ENCODE results near the gene AGPAT4. TPM values are rescaled to one million over a fixed set of nuclear protein-coding genes. Genes with fewer than 3 reads are reported as not detected.

The AGPAT4 gene
- total RNA-seq, 1 donor from 2014 or later, result 6.1 TPM

DNA sequence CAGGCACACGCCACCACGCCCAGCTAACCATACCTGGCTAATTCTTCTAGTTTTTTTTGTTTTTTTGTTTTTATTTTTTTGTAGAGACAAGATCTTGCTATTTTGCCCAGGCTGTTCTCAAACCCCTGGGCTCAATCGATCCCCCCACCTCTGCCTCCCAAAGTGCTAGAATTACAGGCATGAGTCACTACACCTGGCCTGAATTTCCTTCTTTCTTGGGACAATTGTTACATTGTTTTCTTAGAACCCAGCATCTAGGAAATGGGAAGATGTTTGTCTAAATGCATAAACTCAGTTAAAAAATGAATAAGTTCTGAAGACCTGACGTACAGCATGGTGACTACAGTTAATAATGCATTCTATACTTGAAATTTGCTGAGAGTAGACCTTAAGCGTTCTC lies 10.8 kb upstream of the AGPAT4 start:
- DNase-seq (ENCODE audit: low read depth, low spot score), result no peak

DNA sequence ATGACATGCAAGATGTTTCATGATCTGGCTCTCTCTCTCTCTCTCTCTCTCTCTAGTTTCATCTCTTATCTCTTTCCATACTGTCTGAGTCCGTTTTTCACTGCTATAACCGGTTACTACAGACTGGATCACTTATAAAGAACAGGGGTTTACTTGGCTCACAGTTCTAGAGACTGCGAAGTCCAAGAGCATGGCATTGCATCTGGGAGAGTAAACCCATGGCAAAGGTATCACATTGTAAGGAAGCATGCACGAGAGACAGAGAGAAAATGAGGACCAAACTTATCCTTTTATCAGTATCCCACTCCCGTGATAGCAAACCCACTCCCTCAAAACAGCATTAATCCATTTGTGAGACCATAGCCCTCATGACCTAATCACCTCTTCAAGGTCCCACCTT lies 7.2 kb upstream of the AGPAT4 start:
- no peak for DNase-seq (ENCODE audit: low read depth, low spot score)

DNA sequence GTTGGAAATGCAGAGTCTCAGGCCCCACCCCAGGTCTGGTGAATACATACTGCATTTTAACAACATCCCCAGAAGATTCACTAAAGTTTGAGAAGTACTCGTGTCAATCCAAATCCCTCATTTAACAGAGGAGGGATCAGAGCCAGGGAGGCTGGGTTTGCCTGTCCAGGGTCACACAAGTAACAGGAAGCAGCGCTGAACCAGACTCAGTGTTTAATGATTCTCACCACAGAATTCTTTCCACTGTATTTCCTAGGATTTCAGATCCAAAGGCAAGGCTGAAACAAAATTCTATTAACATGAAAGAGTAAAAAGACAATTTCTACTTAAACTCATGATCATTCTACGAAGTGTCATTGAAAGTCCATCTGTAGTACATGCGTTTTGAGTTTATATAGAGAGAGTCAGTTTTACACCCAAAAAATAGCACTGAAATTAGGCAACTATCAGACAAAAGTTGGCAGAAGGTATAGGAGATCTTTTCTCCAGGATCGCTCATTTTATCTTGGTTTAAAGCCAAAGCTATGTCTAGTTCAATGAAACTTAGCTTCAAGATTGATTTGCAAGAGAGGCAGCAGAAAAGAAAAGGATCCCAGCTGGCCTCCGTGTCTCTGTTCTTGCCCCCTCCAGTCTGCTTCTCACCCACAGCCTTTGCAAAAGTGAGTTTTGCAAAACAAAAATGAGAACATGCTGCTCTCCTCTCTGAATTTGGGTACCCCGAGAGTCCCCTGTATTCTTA lies 6.0 kb upstream of the AGPAT4 start:
- DNase-seq (ENCODE audit: low read depth, low spot score), result no peak

DNA sequence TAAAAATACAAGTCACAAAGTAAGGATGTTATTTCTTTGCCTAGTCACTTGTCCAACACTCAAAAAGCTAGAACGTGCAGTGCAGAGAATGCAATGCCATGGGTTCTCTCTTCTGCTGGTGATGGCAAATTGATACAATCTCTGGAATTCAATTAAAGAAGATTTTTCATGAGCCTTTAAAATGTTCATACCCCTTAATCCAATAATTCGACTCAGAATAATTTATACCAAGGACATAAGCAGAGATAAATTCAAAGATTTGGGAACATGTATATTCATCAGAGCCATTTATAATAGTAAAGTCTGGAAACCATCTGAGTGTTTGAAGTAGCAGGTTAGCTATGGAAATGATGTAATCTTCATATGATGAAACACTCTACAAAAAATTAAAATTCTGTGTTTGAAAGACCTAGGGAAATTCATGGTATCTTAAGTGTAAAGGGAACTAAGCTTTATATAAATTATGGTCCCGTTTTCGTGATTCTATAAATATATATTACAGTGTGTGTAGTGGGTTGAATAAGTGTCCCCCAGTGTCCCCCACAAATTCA lies 2.8 kb upstream of the AGPAT4 start:
- DNase-seq (ENCODE audit: low read depth, low spot score), result no peak

GRCh38 chr6:161274898-161275297 lies 1.0 kb upstream of the AGPAT4 start:
- no peak for DNase-seq (ENCODE audit: low read depth, low spot score)

DNA sequence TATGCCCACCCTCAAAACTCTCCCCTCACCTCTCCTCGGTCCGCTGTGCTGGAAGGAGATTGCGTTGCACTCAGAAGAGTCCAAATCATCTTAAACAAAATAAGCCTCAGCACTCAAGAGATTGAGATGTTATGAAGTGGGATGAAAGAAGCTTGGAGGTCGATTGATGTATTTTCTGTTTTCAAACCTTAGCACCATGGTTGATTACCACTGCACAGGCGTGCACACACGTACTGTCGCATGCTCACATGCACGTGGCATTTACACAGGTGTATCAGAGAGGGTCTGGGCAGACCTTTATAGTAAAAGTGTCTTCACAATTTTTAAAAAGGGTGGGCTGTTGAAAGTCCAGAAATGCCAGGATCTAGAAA lies 612 bp upstream of the AGPAT4 start:
- no peak for DNase-seq (ENCODE audit: low read depth, low spot score)

DNA sequence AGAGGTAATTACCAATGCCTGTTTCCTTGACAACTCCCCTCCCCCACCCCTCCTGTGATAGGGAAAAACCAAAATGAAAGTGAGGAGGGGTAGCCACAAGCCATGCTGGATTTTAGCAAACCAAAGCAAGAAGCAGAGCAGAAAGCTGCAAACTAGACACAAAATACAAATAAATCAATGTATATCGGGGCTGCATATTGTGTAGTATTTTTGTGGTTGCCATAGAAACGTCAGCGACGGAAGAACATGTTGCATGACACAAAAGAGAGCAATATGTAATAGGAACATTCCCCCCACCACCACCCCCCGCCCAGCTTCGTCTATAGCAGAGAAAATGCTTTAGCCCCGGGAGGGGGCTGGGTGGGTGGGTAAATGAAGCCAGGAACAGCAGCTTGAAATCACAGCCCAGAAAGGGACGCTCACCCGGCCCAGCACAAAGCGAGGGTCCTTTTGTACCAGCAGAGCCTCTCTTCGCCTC lies 548 bp downstream of the AGPAT4 start:
- DNase-seq (ENCODE audit: low read depth, low spot score), result peak; percentile 19

GRCh38 chr6:161272635-161273273 lies 1.1 kb downstream of the AGPAT4 start:
- no peak for DNase-seq (ENCODE audit: low read depth, low spot score)

DNA sequence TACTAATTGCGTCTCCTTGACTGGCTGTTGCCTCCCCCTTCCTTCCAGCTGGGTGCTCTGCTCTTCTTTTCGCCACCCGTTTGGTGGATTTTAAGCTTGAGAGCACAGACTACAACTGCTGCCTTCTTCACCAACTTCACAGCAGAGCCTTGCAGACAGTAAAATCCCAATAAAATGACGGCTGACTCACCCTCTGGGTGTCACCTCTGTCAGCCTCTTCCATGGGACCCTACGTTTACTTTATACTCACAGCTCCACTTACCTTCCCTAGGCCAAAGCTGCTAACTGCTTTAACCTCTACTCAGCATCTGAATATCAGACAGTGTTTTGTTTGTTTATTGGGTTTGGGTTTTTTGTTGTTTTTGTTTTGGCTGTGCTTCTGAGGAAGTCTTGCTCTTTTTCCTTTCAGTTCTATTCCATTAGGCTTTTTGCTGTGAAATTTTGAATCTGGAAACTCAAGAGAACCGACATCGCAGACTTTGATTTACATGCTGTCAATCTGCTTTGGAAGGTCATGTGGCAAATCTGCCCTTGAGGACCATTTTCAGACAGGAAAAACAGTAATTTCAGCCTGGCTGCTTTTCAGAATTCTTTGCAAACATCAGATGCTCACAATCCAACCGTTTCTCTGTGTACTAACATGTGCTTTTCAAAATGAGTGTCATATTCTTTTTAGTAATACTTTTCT lies 2.4 kb downstream of the AGPAT4 start:
- no peak for DNase-seq (ENCODE audit: low read depth, low spot score)

DNA sequence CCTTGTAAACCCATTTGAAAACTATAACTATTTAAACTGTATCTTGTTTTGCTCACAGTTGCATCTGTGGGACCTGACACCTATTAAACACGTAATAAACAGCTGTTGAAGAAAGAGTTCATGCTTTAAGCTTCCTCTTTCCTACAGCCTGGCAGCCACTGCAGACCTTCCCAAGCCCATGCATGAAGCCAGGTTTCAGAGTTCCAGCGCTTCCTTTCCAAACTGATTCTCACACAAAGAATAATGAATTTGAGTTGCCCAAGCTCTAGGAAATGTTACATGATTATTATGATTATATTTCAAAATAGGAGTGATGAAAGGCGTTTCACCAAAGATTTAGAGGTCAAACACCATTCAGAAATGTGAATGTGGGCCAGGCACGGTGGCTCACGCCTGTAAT lies 3.7 kb downstream of the AGPAT4 start:
- DNase-seq (ENCODE audit: low read depth, low spot score), result no peak

DNA sequence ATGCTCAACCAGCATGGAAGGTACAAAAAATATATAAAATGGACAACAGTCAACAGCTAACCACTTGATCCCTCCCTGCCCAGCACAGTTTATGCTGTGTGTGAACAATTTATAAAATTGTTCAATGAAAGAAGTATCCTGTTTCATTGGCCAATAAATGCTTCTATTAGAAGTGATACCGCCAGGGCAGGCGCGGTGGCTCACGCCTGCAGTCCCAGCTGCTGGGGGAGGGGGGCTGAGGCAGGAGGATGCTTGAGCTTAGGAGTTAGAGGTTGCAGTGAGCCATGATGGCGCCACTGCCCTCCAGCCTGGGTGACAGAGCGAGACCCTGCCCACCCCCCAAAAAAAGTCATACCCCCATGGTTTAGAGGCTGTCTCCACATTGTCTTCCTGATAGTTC lies 4.6 kb downstream of the AGPAT4 start:
- no peak for DNase-seq (ENCODE audit: low read depth, low spot score)

DNA sequence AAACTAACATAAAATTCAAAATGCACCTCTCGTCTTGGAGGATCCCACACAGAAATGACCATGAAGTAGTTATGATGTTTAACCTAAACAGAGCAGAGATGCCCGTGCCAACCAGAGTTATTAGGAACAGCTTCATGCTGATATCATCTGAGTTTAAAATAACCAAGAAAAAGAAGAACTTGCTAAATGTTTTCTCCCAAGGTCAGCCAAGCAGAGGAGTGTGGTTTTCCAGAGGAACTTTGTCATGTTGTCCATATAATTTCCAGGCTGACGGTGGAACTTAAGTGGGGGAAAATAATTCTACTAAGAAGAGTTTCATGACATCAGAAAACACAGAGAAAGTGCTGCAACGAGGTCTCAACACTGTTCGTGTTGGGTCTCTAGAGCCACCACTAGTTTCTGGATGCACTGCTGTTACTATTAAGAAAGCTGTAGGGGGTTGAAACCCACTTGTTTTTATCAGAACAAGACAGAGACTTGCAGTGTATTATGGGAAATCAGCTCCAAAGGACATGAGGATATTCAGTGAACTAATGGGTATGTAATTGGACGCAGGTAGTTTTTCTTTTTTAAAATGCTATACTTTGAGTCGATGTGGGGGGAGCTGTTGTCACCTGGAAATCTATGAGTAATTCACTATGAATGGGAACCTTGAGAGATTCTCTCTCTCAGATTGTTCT lies 5.2 kb downstream of the AGPAT4 start:
- no peak for DNase-seq (ENCODE audit: low read depth, low spot score)

GRCh38 chr6:161266513-161267230 lies 7.2 kb downstream of the AGPAT4 start:
- no peak for DNase-seq (ENCODE audit: low read depth, low spot score)

- DNase-seq (ENCODE audit: low read depth, low spot score), result no peak
These were observed 7.9 kb downstream of the AGPAT4 start for GRCh38 chr6:161265975-161266374.

DNA sequence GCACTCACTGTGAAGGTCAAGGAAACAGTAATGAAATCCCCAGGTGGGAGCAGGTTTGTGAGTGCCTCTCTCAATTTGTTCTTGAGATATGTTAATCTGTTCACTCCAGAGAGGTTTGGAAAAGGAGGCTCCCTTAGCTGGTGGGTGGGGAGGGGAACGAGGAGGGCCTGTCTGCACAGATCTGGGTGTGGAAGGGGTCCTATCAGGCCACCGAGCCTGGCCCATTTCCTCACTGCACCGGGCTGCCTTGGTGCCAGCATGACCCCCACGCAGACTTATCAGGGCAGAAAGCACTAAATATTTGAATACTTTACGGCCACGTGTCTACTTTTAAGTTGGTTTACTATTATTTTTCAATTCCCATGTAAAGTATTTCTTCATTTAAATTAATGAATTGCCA lies 8.3 kb downstream of the AGPAT4 start:
- DNase-seq (ENCODE audit: low read depth, low spot score), result no peak

- no peak for DNase-seq (ENCODE audit: low read depth, low spot score)
These were observed 9.7 kb downstream of the AGPAT4 start for GRCh38 chr6:161264181-161264580.

DNA sequence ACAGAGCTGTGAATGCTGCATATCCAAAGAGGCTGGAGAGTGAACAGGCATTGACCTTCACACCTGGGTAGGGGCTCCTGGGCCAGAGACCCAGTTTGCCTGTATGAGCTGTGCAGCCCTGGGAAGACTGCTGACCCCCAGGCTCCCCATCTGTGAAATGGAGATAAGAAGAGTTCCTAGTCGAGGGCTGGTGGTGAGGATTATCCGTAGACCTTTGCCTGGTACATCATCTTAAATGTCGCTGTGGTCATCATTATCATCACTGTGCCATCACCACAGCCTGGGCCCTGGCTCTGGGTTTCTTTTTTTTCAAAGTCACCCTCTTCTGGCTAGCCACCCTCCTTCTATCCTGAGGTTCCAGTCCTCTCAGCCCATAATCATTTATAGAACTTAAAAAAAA lies 12.0 kb downstream of the AGPAT4 start:
- no peak for DNase-seq (ENCODE audit: low read depth, low spot score)

DNA sequence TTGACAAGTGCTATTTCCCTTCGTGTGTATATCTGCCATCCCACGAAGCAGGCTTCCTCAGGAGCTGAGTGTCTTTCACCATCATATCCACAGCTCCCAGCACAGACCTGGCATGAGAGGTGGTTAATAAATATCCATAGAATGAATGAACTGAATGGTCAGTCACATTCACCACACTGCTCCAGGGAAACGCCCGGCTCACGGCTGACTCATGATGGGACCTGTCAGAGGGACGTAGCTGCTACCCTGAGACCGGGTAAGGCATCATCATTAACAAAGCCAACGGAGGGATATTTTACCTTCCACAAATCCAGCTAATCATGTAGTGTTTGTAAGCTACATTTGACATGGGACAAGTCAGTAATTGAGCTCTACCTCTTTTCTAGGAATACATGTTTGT lies 12.5 kb downstream of the AGPAT4 start:
- DNase-seq (ENCODE audit: low read depth, low spot score), result no peak

- no peak for DNase-seq (ENCODE audit: low read depth, low spot score)
These were observed 14.6 kb downstream of the AGPAT4 start for GRCh38 chr6:161259302-161259701.

GRCh38 chr6:161257793-161258457 lies 15.9 kb downstream of the AGPAT4 start:
- DNase-seq (ENCODE audit: low read depth, low spot score), result peak; percentile 71

GRCh38 chr6:161256407-161256806 lies 17.5 kb downstream of the AGPAT4 start:
- DNase-seq (ENCODE audit: low read depth, low spot score), result no peak

Measured in pulmonary artery endothelial cell (primary cell).